HUDEP-2 (cell line): ENCODE measurements around the gene TBC1D4.

Experiments used
- DNase-seq, 76 experiments: peaks; one replicate each; lab custom pipeline; 2025; ENCODE audit not compliant: unreplicated experiment in 76 of 76; lab: John Stamatoyannopoulos, UW

The TBC1D4 gene

DNA sequence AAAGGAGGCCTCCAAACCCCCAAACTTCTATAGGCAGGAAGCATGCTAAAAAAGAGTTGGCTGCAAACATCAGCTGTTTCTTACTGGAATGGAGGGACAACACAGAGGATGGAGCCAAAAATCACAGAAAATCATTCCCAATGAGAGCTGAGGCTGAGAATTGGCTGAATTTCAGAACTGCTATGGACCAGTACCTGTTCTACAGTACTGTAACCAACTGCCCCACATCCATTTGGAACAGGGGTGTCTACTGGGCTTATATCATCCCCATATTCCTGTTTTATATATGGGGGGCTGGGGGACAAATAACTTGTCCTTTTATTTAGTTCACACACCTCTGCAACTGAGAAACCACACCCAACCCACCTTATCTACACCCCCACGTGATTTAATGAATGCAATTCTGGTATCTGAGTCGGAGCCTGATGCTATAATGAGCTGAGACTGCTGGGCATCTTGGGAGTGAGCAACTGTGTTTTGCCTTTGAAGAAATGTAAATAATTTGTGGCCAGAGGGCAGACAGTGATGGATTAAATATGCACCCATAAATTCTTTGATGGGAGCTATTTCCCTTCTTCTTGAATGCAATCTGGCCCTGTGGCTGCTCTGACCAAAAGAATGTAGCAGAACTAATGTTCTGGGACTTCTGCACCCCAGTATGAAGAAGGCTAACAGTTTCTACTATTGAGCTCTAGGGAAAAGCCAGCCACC, 82.6 kb downstream of the TBC1D4 start:
- no peak for DNase-seq

DNA sequence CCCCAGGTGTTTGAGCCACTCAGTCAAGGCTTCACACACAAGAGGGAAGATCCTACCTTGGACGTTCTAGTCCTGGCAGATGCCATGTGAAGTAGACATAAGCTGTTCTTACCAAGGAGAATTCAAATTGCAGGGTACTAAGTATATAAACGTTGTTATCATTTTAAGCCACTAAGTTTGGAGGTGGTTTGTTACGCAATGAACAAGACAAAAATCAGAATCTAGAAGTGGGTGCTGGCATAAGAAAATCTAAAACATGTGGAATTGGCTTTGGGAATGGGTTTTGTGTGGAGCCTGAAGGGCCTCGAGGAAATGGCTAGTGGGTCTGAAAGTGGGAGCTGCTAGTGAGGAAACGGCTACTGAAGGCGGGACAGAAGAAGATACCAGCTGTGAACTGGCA, 83.9 kb downstream of the TBC1D4 start:
- no peak for DNase-seq

DNA sequence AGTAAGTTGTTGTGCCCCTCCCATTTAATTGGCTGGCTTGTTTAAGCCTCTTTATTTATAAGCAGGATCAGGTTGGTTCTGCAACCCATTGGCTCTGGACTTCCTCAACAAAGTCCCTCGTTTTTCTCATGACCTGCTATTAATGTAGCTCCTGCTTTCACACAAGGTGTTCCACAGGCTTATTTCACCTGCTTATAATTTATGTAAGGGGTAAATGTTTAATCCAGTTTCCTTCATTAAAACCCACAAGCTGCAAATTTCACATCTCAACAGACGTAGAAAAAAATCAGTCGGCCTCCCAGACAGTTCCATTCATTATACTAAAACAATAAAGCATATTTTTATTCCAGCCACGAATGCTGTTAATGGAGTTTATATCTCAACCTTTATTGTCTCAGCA, 86.1 kb downstream of the TBC1D4 start:
- no peak for DNase-seq

DNA sequence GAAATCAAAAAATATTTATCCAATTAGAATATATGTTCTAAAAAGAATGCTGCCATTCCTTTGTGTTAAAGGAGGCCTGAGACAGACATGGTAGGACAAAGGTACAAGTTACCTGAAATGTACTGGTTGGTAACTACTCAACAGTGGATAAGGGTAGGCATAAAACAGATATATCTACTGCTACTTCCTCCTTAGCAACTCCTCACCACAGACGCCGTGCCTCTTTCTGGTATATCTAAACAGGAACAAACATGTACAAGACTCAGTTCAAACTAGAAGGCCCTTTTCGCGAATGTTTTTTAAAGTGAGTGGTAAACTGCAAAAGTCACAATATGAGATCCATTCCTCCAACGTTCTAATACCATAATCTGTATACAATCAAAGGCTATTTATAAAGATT, 86.9 kb downstream of the TBC1D4 start:
- peak in 3 of 76 experiments; percentile 4 to 24 (median 13) for DNase-seq

DNA sequence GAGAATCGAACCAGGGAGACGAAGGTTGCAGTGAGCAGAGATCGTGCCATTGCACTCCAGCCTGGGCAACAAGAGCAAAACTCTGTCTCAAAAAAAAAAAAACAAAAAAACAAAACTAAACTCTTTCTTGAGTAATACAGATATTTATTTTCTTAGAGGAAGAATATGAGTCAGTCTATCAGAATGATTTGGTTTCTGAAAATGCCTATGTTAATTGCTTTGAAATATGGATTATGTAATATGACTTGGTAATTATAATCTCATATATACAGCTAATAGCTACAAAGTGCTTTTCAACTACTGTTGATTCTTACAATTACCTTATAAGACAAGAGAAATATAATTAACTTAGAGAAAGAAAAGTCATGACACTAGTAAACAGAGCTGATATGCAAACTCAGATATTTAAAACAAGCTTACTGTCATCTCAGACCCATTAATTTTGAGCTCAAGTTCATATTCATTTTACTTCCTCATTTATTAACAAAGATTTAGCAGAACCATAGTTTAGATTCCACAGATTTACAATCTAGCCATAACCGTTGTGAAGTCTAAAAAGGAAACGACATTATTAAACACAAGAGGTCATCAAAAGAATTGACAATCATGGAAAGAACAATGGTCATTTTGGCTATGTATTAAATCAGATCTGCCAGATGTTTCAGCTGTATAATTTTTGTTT, 88.0 kb downstream of the TBC1D4 start:
- DNase-seq, result no peak

DNA sequence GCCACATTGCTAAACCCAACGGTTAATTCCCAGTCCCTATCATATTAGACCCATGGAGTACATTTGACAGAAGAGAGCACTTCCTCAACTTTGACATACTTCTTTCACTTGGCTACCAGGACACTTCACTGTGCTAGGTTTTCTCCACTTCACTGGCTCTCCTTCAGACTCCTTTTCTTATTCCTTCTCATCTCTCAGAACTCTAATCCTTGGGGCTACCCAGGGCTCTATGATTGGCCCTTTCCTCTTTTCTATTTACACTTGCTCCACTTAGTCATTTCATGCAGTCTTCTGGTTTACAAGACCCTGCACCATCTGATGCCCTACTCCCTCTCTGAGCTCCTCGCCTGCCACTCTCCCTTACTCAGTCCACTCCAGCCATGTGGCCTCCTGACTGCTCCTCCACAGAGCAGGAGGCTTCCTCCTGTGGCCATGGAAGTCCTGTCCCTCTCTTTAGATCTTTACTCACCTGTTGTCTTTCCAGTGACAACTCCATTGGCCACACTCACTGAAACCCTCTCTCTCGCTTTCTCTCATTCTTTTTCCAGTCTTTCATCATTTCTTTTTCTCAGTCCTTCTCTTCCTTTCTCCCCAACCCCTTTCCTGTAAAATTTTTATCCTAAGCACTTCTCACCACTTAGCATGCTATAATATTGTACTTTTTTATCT, 90.4 kb downstream of the TBC1D4 start:
- DNase-seq, result no peak

DNA sequence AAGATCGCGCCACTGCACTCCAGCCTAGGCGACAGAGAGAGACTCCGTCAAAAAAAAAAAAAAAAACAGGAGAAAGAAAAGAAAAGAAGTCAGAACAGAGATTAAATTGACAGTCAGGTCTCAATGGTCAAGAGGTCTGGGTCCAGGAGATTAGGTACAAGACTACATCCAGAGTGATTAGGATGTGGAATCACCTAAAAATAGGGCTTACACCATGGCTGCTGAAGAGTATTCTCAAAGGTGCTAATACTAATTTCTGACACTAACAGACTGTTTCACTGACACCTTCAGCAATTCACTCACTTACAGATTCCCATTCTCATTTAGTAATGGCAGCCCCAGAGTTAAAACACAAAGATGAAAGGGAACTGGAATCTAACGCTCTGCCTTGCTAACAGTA, 91.7 kb downstream of the TBC1D4 start:
- DNase-seq, result no peak

DNA sequence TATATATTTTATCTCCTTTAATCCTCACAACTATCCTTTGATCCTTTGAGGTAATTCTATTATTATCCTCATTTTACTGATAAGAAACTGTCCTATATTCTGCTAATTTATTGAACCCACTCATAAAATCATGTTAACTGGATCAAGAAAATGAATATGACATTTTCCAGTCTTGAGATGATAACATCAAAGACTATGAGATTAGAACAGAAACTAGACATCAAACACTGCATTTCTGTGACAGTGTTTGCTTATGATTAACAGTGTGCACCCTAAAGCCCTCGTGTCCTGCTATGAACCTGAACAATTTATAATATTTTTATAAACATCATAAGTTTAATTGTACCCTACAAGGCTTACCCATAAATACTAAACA, 96.3 kb downstream of the TBC1D4 start:
- DNase-seq, result no peak

DNA sequence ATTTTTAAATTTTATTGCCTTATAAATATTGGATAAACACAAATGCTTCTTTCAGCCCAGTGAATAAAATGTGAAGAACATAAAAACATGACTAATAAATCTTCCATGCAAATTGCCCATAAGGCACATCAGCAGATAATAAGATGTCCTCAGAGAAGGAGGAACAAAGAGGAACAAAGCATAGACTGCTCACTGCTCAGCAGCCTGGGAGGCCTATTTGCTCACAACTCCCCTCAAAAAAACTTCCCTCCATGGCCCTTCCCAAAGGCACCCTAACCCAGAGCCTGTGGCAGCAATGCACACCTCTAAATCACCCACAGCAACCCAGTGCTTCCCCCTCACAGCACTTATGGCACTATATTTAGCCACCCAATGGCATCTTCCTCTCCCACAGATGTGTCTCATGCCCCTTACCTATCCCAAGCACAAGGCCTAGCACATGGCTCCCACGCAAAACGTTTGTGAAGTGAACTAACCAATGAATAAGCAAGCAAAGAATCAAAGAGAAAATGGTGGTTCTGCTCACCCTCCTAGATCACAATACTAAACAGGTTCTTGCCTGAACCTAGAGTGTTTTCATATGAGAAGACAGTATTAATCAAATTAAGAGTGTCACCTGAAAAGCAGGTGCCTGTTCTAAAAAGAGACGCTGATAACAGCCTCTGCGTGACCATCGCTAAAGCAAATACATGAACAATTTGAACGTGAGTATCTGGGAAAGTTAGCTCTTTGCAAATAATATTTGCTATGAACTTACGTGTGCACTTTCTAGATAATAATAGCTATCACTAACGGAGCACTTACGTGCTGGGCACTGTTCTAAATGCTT, 96.9 kb downstream of the TBC1D4 start:
- DNase-seq, result peak in 1 of 76 experiments; percentile 10

DNA sequence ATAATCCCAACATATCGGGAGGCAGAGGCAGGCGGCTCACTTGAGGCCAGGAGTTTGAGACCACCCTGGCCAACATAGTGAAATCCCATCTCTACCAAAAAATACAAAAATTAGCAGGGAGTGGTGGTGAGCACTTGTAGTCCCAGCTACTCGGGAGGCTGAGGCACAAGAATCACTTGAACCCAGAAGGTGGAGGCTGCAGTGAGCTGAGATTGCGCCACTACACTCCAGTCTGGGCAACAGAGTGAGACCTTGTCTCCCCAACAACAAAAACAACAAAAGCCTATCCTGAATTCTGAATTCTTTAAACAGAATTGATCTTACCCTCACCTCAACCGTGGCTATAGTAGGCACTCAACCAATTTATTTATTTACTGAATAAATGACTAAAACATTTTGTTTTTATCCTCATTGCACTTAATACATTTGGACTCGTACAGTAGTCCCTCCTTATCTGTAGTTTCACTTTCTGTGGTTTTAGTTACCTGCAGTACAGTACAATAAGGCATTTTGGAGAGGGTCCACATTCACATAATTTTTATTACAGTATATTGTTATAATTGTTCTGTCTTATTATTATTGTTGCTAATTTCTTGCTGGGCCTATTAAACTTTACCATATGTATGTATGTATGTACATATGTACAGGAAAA, 98.8 kb downstream of the TBC1D4 start:
- DNase-seq, result no peak

DNA sequence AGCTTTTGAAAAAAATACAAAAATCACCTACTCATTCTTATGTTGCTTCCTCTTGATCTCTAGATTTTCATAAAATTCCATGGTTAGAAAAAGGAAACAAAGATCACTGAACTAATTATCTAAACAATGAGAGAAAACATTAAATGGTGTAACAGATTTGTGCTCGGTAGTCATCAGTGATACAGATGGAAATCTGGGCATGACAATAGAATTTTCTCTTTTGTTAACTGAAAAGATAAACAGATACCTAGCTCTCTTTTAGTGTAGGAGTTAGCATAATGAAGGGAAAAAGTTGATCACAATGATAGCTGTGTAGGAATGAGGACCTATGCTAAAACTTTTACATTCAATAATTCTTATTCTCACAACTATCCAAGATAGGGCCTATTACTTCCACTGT, 103.7 kb downstream of the TBC1D4 start:
- DNase-seq, result no peak

DNA sequence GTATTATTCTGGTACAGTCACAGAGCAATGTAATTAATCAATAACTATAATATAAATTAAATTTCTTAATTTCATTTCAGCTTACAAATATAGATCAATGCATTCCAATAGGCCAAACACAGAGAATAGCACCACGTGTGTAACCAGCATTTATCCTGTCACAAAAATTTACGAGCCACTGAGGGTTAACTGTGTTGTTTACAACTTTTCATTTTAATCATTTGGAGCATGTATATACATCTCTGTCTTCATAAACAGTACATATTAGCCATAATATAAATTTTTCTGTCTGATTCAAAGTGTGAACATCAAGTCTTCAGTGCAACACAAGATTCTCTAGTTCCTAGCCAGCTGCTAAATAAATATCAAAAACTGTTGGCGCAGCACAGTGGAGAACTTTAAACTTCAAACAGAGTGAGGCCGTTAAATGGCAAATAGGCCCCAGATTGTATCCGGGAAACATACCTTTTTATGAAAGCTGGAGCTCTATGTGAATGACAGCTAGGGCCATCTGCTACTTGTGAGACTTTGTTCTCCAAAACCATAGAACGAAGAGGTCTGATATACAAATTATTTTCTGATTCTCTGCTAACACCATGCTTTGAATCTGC, 105.1 kb downstream of the TBC1D4 start:
- DNase-seq, result no peak

DNA sequence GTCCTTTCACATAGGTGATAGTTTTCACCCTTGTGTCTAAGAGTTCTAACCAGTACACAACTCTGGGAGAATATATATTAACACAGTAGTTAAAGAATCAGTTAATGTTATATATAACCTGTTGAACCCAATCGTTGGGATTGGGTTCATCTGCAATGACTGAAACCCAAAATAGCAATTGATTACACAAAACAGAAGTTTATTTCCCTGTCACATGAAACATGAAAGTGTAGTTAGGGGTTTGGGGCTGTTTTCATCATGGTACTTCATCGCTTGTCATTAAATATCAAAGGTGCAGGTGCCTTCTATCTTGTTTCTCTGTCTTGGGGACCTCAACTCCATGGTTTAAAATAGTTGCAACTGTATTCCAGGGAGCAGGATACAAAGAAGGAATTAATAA, 106.6 kb downstream of the TBC1D4 start:
- no peak for DNase-seq

DNA sequence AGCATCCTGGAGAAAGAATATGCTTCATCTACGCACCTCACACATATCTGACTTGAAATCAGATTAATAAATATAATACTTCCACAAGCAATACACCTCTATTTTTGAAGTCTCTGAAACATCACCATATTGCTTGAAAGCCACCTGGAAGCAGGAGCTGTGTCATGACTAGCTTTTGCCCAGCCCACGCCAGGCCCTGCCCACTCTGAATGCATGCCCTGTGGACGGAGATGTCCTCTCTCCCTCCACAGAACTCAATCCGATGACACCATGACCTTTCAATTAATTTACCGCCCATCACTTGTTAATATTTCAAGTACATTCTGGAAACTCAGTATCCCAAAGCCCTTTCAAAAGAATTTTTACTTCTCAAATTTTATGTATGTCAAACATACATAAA, 108.0 kb downstream of the TBC1D4 start:
- DNase-seq, result no peak

DNA sequence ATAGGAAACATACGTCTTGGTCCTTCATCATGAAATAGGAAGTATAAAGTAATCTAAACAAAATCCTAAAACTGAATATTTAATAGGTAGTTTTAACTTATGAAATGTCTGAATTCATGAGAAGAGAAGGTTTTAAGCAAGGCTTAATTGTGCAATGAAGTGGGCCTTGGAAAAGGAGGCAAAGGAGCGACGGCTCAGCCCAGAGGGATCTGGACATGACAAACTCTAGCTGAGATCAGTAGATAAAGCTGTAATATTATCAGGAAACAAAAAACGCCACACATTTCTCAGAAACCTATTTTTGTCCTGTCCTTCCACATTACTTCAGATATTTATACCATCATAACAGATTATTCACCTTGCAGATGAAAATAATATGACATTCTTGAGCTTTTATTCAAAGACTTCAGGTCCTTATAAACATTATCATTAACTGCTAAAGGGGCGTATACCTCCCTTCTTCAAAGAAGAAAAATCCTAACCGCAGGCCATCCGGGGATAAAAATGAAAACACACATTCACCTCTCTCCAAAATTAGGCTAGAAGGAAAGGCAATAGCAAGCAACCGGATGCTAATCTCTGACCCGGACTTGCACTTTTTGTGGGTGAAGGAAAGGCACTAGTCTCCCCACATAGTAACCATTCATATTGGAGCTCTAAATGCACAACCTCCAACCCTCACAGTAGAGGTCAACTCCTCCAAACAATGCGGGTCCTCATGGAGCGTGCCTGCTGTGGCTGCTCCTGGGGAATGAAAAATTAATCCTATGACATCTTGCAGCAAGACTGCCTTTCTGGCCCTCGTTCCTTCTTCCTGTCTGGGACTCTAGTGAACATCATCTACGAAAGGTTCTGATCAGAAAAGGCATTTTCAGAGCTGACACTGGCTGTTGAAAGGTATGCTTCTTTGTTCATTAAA, 108.8 kb downstream of the TBC1D4 start:
- peak in 3 of 76 experiments; percentile 7 to 20 (median 9) for DNase-seq

DNA sequence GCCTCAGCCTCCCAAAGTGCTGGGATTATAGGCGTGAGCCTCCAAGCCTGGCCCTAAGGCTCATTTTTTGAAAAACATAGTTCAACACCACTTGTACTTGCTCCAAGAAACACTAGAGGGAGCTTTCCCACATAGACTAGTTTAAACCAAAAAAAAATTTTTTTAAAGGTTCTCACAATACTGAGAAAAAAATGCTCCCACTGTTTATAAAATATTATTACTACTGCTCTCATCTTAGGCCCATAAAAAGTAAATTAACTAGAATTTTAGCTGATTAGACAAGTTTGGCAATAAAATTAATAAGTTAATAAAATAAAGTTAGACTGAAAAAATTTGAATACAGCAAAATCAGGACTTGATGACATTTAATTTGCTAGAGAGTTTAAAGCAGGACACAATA, 109.5 kb downstream of the TBC1D4 start:
- peak in 29 of 76 experiments; percentile 7 to 57 (median 38) for DNase-seq

DNA sequence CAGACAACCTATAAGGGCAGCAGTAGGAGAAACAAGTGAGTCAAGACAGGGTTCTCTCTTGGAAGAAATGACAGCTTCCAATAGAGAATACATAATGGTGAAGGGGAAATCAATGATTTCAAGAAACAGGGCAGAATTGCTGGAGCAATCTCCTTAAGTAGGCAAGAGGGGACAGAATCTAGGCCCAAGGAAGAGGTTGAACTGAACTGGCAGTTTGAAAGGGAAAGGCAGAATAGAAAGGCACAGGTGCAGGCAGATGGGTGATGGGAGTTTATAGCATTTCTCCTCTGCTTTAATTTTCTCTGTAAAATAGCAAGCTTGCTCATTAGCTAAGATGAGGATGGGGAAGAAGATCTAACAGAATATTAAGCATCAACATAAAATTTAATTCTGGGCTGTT, 110.8 kb downstream of the TBC1D4 start:
- no peak for DNase-seq

DNA sequence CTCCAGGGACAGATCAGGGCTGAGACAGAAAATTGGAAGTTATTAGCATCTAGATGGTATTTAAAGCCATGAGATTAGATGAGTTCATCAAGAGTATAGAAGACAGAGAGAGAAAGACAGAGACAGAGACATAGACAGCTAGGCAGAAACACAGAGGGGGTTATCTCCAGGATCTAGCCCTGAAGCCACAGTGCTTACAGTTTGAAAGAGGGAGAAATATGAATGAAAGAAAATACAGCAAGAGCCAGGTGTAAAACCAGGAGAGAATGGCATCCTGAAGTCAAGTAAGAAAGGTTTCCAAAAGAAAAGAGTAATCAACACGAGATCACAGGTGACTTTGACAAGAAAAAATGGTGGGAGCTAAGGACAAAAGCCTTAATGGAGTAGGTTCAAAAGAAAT, 111.2 kb downstream of the TBC1D4 start:
- DNase-seq, result peak in 1 of 76 experiments; percentile 8

DNA sequence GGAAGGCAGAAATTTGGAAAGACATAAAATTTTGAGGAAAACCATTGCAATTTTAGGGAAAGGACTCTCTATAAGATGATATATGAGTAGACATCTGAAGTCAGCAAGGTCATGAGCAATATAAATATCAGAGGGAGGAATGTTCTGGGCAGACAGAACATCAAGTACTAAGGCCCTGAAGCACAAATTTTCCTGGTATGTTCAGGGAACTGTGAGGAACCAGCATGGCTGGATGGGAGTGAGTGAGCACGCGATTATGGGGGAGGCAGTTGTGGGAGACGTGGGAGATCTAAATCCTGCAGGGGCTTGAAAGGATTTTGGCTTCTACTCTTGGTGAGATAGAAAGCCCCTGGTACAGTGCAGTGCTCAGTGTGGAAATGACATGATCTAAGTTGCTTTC, 112.0 kb downstream of the TBC1D4 start:
- DNase-seq, result no peak
